GM12872 (cell line): ENCODE results near the gene CFAP65.

ENCODE experiments used
- CTCF ChIP-seq: IDR thresholded peaks from 3 replicates; pipeline ENCODE4 v1.5.1; 2011; ENCODE audit warnings: low read depth, mild to moderate bottlenecking, low read length, moderate library complexity; ENCODE audit not compliant: insufficient read depth

Gene CFAP65

GRCh38 chr2:218992703-218993344, 48.5 kb downstream of the CFAP65 start:
- TF ChIP-seq CTCF = no peak

DNA sequence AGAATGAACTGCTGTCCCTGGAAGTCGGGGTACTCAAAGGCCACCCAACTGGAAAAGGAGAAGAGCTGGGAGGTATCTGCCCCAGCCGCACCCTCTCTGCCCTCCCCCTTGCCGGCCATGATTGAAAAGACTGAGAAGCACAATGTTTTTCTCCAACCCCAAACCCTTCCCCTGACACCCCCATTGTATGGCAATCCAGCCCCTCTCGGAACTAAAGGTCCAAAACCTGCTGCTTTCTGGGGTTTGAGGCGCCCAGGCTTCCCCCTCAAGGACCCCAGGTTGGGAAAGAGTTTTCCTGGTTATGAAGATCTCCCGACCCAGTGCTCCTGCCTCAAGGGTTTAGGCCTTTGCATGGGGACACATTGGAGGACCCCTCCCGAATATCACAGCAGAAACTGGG, 49.1 kb downstream of the CFAP65 start:
- TF ChIP-seq CTCF = no peak

DNA sequence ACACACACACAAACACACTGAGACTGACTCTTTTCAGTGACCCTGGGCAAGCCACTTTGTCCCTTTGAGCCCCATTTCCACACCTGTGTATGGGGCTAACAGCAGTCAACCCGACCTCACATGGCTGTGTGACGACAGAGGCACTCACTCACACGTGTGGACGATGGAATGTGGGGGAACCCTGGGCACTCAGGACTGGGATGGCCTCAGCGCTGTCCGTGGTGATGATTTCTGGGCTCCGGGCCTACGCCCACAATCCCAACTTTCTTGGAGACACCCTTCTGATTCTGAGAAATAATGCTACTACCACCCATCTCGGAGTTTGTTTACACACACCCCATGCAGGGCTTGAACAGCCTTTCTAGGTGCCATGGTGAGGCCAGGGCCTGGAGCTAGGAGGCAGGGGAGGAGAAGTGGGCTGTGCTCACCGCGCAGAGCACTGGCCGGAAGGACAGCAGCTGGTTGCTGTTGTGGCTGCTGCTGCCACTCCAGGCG, 49.6 kb downstream of the CFAP65 start:
- no peak for TF ChIP-seq CTCF

DNA sequence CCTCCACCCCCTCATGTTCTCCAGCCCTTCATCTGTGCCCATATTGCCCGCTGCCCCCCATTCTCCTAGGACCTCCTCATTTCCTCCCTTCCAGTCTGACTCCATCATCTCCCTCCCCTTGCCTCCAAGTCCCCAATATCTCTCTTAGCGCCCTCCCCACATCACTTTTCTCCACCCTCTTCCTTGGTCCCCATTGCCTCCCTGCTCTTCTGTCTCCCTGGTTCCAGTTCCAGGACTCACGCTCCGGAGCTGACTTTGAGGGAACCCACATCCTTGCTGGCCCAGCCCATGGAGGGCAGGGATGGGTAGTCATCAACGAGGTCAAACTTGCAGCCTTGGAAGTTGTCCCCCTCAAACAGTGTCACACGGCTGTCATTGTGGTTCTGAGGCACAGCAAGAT, 50.7 kb downstream of the CFAP65 start:
- no peak for TF ChIP-seq CTCF

DNA sequence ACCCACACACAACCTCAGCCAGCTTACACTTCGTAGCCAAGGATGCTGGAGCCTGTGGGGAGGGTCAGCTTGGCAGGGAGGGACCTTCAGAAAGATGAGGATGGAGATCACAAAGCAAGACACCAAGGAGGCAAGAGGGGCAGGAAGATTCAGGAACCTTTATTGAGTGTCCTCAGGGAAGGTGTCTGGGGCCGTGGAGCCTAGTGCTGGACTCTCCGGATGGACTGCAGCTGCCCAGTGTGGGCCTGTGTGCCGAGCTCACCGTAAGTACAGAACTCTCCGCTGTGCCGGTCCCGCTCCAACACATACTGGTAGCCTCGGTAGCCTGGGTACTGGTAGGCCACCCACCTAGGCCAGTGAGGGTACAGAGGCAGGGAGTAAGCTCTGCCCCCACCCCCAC, 51.3 kb downstream of the CFAP65 start:
- TF ChIP-seq CTCF = no peak

GRCh38 chr2:218988650-218989049, 52.7 kb downstream of the CFAP65 start:
- TF ChIP-seq CTCF = no peak

DNA sequence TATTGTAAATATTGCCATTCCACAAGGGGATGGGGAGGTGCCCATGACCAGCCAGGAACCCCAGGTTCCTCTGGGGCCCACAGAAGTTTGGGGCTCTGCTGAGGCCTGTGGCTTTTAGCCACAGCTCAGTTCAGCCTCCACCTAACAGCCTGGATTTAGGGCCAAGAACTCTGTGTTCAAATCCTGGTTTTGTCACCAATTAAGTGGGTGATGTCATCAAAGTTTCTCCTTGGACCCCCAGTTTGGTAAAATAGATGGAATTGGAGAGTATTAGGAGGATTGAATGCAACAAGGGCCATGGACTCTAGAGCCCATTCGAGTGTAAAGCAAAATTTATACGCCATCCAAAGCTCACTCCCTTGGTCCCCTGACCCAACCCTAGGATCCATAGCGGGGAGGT, 53.2 kb downstream of the CFAP65 start:
- no peak for TF ChIP-seq CTCF
